ENCODE results near the gene KLHDC3.

GRCh38 chr6:43011207-43011606 is 2.8 kb upstream of the KLHDC3 start:
- TF ChIP-seq YY1 (IDR thresholded peaks at IDR 0.05; ENCODE audit: insufficient read depth, insufficient read length) (no peak), ZNF274 (IDR thresholded peaks at IDR 0.05; ENCODE audit: low read depth, low read length) (no peak)
